ENCODE measurements around the gene OR4D5.

DNA sequence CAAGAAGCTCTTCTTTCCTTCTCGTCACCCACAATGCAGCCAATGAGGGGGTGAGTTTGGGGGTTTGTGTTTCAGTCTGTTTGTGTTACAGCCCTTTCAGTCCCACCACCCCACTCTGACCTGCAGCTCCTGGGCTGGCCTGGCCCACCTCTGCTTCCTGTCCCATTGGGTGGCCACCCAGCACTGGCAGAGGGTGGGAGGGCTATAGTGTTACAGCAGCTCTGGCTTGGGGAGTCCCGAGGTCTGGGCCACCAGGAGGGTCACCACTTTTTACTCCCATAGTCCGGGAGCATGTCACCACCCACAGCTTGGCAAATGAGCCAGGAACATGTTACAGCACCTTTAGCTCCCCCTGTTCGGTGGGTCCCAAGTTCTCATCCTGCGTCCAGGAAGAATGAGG, 39.9 kb downstream of the OR4D5 start:
- TF ChIP-seq, protein P1, sequence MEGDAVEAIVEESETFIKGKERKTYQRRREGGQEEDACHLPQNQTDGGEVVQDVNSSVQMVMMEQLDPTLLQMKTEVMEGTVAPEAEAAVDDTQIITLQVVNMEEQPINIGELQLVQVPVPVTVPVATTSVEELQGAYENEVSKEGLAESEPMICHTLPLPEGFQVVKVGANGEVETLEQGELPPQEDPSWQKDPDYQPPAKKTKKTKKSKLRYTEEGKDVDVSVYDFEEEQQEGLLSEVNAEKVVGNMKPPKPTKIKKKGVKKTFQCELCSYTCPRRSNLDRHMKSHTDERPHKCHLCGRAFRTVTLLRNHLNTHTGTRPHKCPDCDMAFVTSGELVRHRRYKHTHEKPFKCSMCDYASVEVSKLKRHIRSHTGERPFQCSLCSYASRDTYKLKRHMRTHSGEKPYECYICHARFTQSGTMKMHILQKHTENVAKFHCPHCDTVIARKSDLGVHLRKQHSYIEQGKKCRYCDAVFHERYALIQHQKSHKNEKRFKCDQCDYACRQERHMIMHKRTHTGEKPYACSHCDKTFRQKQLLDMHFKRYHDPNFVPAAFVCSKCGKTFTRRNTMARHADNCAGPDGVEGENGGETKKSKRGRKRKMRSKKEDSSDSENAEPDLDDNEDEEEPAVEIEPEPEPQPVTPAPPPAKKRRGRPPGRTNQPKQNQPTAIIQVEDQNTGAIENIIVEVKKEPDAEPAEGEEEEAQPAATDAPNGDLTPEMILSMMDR (IDR thresholded peaks at IDR 0.05), result no peak
- TF ChIP-seq POLR2A (IDR thresholded peaks at IDR 0.05), result no peak

Measured in body of pancreas (tissue), 4 donors.